ENCODE measurements around the gene MGME1. TPM values are rescaled to one million over a fixed set of nuclear protein-coding genes. Genes with fewer than 3 reads are reported as not detected.

The MGME1 gene
- total RNA-seq, 1 donor, result 8.3 TPM

DNA sequence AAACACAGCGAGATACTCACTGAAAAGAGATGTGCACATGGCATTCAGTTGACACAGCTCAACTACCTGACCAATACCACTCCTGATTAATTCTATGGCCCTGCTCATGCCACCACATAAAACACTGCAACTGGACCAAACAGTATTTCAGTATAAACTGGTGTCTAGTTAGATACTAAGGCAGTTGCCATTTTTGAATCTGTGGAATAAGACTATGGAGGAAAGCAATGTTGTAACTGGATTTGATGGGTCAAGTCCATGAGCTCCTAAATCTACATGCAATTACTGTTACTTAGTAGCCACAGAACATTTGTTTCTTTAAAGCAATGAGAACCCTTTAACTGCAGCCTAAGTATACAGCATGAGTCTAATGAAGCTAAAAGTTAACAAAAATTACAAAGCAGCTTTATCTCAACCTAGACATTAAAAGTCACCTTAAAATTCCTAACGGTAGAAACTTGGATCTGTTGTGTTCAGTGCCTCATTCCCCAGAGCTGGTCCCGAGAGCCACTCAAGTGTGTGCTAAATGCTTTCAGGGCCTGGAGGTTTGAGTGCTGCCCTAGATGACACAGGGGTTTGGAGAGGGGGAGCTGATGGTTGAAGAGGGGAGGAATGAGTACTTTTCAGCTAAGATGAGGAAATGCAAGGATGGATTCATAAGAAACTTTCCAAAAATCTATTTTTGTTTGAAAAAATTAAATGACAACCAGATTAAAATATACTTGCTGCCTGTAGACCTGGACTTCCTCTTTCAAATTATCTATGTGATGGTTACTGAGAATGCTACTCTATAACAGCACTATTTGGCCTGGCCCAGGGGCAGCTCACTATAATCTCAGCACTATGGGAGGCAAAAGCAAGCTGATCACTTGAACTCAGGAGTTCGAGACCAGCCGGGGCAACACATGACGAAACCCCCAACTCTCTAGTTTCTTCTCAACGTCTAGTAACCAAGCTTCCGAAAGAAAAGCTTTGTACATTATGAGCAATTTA, 15.8 kb upstream of the MGME1 start:
- Histone ChIP-seq H4K20me1 (ENCODE audit: insufficient read depth, low read length) (peaks cover 19% of the 10 kb centered on the region), H2AFZ (ENCODE audit: low read length) (no peak overlapping the region), H3K9me3 (ENCODE audit: low read depth, low read length) (no peaks in the 10 kb centered on the region), H3K36me3 (ENCODE audit: insufficient read depth, low read length) (peaks cover 86% of the 10 kb centered on the region), H3K27ac (ENCODE audit: low read depth, low read length) (no peak overlapping the region), H3K27me3 (ENCODE audit: insufficient read depth, low read length) (no peaks in the 10 kb centered on the region), H3K79me2 (ENCODE audit: insufficient read depth, low read length) (peaks cover 83% of the 10 kb centered on the region), H3K4me2 (ENCODE audit: insufficient read depth, low read length) (no peak overlapping the region), H3K4me3 (ENCODE audit: insufficient read depth, low read length) (no peak overlapping the region), H3K4me1 (ENCODE audit: insufficient read depth, low read length) (peaks cover 5% of the 10 kb centered on the region)
- TF ChIP-seq, protein P1, sequence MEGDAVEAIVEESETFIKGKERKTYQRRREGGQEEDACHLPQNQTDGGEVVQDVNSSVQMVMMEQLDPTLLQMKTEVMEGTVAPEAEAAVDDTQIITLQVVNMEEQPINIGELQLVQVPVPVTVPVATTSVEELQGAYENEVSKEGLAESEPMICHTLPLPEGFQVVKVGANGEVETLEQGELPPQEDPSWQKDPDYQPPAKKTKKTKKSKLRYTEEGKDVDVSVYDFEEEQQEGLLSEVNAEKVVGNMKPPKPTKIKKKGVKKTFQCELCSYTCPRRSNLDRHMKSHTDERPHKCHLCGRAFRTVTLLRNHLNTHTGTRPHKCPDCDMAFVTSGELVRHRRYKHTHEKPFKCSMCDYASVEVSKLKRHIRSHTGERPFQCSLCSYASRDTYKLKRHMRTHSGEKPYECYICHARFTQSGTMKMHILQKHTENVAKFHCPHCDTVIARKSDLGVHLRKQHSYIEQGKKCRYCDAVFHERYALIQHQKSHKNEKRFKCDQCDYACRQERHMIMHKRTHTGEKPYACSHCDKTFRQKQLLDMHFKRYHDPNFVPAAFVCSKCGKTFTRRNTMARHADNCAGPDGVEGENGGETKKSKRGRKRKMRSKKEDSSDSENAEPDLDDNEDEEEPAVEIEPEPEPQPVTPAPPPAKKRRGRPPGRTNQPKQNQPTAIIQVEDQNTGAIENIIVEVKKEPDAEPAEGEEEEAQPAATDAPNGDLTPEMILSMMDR (IDR thresholded peaks at IDR 0.05; ENCODE audit: extremely low read depth, low read depth, low read length), result no peak
- no peak for DNase-seq (ENCODE audit: insufficient read length, low spot score, missing footprints)

DNA sequence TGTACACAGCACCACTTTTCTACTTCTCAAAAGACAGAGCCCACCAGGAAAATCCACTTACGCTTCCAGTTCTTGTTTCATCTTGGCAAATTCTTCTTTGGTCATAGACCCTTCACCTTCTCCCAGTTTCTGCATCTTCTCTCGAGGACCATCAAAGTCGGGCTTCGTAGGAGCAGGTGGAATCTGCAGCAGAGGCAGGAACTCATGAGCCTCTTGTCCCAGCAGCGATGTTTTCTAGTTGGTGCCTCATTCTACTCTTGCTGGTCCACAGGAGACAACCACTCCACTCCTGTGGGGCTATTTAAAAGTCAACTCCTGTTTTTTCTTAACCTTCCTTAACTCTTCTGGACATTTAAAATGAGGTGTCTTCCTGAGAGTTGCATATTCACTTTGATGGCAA, 14.9 kb upstream of the MGME1 start:
- no peak overlapping the region for H3K4me3 ChIP-seq (ENCODE audit: insufficient read depth, low read length)
- no peaks in the 10 kb centered on the region for H3K9me3 ChIP-seq (ENCODE audit: low read depth, low read length)
- H2AFZ ChIP-seq (ENCODE audit: low read length), result no peak overlapping the region
- no peak overlapping the region for H3K4me2 ChIP-seq (ENCODE audit: insufficient read depth, low read length)
- H3K4me1 ChIP-seq (ENCODE audit: insufficient read depth, low read length), result peaks cover 14% of the 10 kb centered on the region
- no peak for DNase-seq (ENCODE audit: insufficient read length, low spot score, missing footprints)
- H3K27ac ChIP-seq (ENCODE audit: low read depth, low read length), result no peak overlapping the region
- peaks cover 25% of the 10 kb centered on the region for H4K20me1 ChIP-seq (ENCODE audit: insufficient read depth, low read length)
- peaks cover 76% of the 10 kb centered on the region for H3K36me3 ChIP-seq (ENCODE audit: insufficient read depth, low read length)
- TF ChIP-seq, protein P1 (IDR thresholded peaks at IDR 0.05; ENCODE audit: extremely low read depth, low read depth, low read length), result no peak
- H3K27me3 ChIP-seq (ENCODE audit: insufficient read depth, low read length), result no peaks in the 10 kb centered on the region
- peaks cover 92% of the 10 kb centered on the region for H3K79me2 ChIP-seq (ENCODE audit: insufficient read depth, low read length)

DNA sequence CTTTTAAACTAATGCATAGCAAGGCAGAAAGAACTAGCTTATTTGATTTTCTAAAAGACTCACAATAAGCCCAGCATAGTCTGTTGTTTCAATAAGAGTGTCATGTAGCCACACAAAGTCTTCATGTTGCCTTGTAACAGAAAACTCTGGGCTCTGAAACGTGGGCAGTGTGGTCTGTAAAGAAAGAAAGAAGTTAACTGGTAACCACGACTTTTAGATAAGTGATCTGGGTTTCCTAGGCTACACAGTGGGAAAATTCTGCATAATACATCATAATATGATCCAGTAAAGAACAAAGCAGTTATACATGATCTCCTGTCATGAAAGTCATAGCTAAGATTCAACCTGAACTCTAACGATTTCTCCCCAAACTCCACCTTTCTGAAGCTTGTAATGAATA, 13.5 kb upstream of the MGME1 start:
- Histone ChIP-seq H4K20me1 (ENCODE audit: insufficient read depth, low read length) (peaks cover 36% of the 10 kb centered on the region), H3K79me2 (ENCODE audit: insufficient read depth, low read length) (peaks cover 95% of the 10 kb centered on the region), H2AFZ (ENCODE audit: low read length) (no peak overlapping the region), H3K4me3 (ENCODE audit: insufficient read depth, low read length) (no peak overlapping the region), H3K27ac (ENCODE audit: low read depth, low read length) (peak overlapping the region; percentile 27), H3K27me3 (ENCODE audit: insufficient read depth, low read length) (no peaks in the 10 kb centered on the region), H3K36me3 (ENCODE audit: insufficient read depth, low read length) (peaks cover 63% of the 10 kb centered on the region), H3K4me2 (ENCODE audit: insufficient read depth, low read length) (no peak overlapping the region), H3K9me3 (ENCODE audit: low read depth, low read length) (no peaks in the 10 kb centered on the region), H3K4me1 (ENCODE audit: insufficient read depth, low read length) (peaks cover 27% of the 10 kb centered on the region)
- TF ChIP-seq, protein P1 (IDR thresholded peaks at IDR 0.05; ENCODE audit: extremely low read depth, low read depth, low read length), result no peak
- DNase-seq (ENCODE audit: insufficient read length, low spot score, missing footprints), result no peak

DNA sequence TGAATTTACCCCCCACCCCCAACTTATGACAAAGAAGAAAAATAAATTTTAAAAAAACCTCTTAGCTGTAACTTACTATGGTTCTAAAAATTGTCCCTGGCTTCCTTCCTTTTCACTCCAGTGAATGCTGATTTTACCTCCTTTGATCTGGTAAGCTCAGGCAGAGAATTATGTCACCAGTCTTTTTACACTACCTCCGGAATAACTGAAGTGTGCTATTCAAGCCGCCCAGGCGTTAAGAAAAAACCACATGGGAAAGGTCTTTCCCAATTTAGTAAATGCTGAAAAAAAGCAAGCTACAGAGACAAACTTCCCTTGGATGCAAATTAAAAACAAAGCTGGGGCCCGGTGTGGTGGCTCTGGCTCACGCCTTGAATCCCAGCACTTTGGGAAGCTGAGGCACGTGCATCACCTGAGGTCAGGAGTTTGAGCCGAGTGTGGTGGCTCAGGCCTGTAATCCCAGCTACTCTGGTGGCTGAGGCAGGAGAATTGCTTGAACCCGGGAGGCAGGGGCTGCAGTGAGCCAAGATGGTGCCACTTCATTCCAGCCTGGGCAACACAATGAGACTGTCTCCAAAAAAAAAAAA, 12.6 kb upstream of the MGME1 start:
- no peak overlapping the region for H2AFZ ChIP-seq (ENCODE audit: low read length)
- TF ChIP-seq, protein P1 (IDR thresholded peaks at IDR 0.05; ENCODE audit: extremely low read depth, low read depth, low read length), result no peak
- H3K9me3 ChIP-seq (ENCODE audit: low read depth, low read length), result no peaks in the 10 kb centered on the region
- no peak overlapping the region for H3K4me2 ChIP-seq (ENCODE audit: insufficient read depth, low read length)
- peaks cover 35% of the 10 kb centered on the region for H4K20me1 ChIP-seq (ENCODE audit: insufficient read depth, low read length)
- H3K27ac ChIP-seq (ENCODE audit: low read depth, low read length), result peak overlapping the region; percentile 16
- peaks cover 32% of the 10 kb centered on the region for H3K4me1 ChIP-seq (ENCODE audit: insufficient read depth, low read length)
- DNase-seq (ENCODE audit: insufficient read length, low spot score, missing footprints), result no peak
- H3K79me2 ChIP-seq (ENCODE audit: insufficient read depth, low read length), result peaks cover 95% of the 10 kb centered on the region
- H3K36me3 ChIP-seq (ENCODE audit: insufficient read depth, low read length), result peaks cover 54% of the 10 kb centered on the region
- H3K27me3 ChIP-seq (ENCODE audit: insufficient read depth, low read length), result no peaks in the 10 kb centered on the region
- no peak overlapping the region for H3K4me3 ChIP-seq (ENCODE audit: insufficient read depth, low read length)
